Measurements from ENCODE around the gene PRAC2. TPM values are rescaled to one million over a fixed set of nuclear protein-coding genes. Genes with fewer than 3 reads are reported as not detected.

PRAC2 gene
- total RNA-seq, 2 donors from 2014 or later = not detected

DNA sequence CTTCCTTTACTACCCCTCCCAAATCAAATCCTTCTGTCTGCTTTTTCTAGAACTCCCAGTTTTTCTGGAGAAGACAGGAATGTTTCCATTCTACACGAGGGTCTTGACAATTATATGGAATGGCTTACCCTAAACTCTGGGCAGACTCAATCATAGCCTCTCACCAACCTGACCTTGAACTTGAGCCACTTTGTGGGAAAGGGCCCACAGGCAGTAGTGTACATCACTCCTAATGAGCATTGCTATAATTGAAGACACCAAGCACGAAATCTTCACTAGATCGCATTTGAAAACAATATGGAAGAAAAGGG is 7.2 kb downstream of the PRAC2 start:
- H3K4me3 ChIP-seq = no peak overlapping the region
- no peaks in the 10 kb centered on the region for H3K9me3 ChIP-seq
- intact Hi-C loops (cut with DNase I) = no loop called here
- H3K27ac ChIP-seq = no peak overlapping the region
- 24 to 31% methylated on average over 3 of the region's 3 CpGs for WGBS, 2 donors
- peaks cover 21% of the 10 kb centered on the region for H3K4me1 ChIP-seq
- TF ChIP-seq POLR2A (IDR thresholded peaks at IDR 0.05) = no peak
- DNase-seq (no peak), ATAC-seq (no peak)
- no peaks in the 10 kb centered on the region for H3K36me3 ChIP-seq (replicated peaks in 1 of 2; ENCODE audit: insufficient read depth in 1 of 2, low read depth in 2 of 2)
- peaks cover 0 to 73% of the 10 kb centered on the region in 2 donors for H3K27me3 ChIP-seq

DNA sequence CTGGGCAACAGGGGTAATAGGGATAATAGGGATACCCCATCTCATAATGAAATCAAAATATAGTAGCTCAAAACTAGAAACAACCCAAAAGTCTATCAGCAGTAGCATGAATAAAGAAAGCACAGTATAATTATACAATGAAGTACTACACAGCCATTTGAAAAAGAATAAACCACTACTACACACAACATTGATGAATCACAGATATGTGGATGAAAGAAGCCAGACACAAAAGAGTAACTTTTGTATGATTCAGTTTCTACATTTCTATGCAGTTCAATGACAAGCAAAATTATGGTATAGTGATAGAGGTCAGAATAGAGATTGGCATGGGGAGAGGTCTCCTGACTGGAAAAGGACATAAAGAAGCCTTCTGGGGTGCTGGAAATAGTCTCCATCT is 8.4 kb downstream of the PRAC2 start:
- Histone ChIP-seq H3K4me1 (peaks cover 17% of the 10 kb centered on the region), H3K36me3 (replicated peaks in 1 of 2; ENCODE audit: insufficient read depth in 1 of 2, low read depth in 2 of 2) (no peaks in the 10 kb centered on the region), H3K27ac (no peak overlapping the region), H3K9me3 (no peaks in the 10 kb centered on the region), H3K4me3 (no peak overlapping the region), H3K27me3 (peaks cover 0 to 63% of the 10 kb centered on the region in 2 donors)
- intact Hi-C loops (cut with DNase I) = no loop called here
- ATAC-seq (no peak), DNase-seq (no peak)
- TF ChIP-seq POLR2A (IDR thresholded peaks at IDR 0.05) = no peak
- TF ChIP-seq, protein P1, sequence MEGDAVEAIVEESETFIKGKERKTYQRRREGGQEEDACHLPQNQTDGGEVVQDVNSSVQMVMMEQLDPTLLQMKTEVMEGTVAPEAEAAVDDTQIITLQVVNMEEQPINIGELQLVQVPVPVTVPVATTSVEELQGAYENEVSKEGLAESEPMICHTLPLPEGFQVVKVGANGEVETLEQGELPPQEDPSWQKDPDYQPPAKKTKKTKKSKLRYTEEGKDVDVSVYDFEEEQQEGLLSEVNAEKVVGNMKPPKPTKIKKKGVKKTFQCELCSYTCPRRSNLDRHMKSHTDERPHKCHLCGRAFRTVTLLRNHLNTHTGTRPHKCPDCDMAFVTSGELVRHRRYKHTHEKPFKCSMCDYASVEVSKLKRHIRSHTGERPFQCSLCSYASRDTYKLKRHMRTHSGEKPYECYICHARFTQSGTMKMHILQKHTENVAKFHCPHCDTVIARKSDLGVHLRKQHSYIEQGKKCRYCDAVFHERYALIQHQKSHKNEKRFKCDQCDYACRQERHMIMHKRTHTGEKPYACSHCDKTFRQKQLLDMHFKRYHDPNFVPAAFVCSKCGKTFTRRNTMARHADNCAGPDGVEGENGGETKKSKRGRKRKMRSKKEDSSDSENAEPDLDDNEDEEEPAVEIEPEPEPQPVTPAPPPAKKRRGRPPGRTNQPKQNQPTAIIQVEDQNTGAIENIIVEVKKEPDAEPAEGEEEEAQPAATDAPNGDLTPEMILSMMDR (IDR thresholded peaks at IDR 0.05) = no peak

DNA sequence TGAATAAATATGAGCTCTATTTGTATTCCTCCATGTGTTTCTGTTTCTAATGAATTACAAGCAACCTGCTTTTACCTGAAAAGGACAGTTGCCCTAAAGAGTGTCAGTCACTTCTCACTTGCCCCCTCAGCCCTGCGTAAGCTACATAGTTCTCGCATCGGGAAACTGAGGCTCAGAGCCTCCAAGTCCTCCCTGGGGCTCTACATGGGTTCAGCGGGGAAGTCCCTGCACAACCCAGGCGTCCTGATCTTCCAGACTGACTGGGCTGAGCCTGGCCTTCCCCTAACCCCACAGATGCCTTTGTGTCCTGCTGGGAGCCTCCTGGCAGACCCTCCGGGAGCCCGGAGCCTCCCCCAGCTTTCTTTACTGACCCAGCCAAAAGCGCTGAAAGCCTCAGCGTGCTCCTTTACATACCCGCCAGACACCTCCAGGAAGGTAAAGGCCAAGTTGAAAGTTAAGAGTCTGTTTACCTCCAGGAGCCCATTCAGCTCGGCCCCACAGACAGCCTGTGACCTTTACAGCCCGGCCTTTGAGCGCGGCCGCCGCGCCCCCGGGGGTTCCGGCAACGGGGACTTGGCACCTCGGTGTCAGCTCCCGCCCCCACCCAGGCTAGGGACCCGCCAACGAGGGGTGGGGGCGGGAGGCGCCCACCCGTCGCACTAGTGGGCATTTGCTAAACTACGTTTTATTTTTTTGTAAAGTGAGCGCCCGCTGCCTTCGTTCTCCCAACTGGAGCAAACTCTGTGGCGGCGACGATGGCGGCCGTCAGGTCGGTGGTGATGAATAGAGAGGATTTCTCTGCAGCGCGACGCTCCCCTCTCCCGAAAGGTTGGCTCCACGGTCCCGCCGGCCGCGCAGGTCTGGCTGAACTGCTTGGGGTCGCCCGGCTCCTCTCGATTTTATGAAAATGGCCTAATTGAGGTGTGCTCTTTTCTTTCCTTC is 10.0 kb downstream of the PRAC2 start:
- intact Hi-C loops (cut with DNase I) = no loop called here
- DNase-seq (no peak), ATAC-seq (no peak)
- no peak overlapping the region for H3K4me3 ChIP-seq
- no peaks in the 10 kb centered on the region for H3K36me3 ChIP-seq (replicated peaks in 1 of 2; ENCODE audit: insufficient read depth in 1 of 2, low read depth in 2 of 2)
- H3K27ac ChIP-seq = no peak overlapping the region
- H3K27me3 ChIP-seq = peaks cover 0 to 56% of the 10 kb centered on the region in 2 donors
- H3K9me3 ChIP-seq = no peaks in the 10 kb centered on the region
- TF ChIP-seq POLR2A (IDR thresholded peaks at IDR 0.05) = no peak
- TF ChIP-seq, protein P1 (IDR thresholded peaks at IDR 0.05) = no peak
- 4 to 13% methylated on average over 30 to 46 of the region's 50 CpGs for WGBS, 2 donors
- peaks cover 17% of the 10 kb centered on the region for H3K4me1 ChIP-seq

DNA sequence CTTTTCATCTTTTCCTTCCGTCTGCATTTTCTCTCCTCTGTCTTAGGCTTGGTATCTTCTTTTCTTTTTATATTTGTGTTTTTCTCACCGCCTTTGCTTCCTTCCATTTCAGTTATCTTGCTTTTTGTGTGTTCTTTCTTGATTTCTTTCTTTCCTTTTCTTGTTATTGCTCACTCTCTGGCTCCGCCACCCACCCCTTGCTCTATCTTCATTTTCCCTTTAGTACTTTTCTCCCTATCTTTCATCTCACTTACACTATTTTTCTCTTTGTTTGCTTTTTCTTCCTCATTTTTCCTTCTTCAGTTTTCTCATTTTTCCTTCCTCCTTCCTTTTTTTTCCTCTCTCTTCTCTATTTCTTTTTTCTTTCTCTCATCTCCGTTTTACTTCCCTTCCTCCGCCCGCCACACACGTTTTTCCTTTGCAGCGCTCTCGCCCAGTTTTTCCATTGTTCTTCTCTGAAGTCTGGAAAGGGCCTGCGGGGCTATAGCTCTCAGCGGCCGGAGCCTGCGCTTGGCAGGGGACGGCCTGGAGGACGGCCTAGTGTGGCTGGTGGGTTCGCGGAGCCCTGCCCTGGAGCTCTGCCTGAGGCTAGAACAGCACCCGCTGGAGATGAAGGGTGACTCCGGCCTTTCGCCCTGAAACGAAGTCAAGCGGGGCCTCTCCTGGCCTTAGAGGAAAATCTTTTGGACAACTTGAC is 10.8 kb downstream of the PRAC2 start:
- ATAC-seq (no peak), DNase-seq (no peak)
- WGBS, 2 donors = 10 to 15% methylated on average over 19 to 22 of the region's 22 CpGs
- intact Hi-C loops (cut with DNase I) = no loop called here
- peaks cover 9% of the 10 kb centered on the region for H3K4me1 ChIP-seq
- H3K4me3 ChIP-seq = no peak overlapping the region
- no peaks in the 10 kb centered on the region for H3K36me3 ChIP-seq (replicated peaks in 1 of 2; ENCODE audit: insufficient read depth in 1 of 2, low read depth in 2 of 2)
- TF ChIP-seq, protein P1 (IDR thresholded peaks at IDR 0.05) = no peak
- peaks cover 0 to 48% of the 10 kb centered on the region in 2 donors for H3K27me3 ChIP-seq
- H3K27ac ChIP-seq = no peak overlapping the region
- H3K9me3 ChIP-seq = no peaks in the 10 kb centered on the region

DNA sequence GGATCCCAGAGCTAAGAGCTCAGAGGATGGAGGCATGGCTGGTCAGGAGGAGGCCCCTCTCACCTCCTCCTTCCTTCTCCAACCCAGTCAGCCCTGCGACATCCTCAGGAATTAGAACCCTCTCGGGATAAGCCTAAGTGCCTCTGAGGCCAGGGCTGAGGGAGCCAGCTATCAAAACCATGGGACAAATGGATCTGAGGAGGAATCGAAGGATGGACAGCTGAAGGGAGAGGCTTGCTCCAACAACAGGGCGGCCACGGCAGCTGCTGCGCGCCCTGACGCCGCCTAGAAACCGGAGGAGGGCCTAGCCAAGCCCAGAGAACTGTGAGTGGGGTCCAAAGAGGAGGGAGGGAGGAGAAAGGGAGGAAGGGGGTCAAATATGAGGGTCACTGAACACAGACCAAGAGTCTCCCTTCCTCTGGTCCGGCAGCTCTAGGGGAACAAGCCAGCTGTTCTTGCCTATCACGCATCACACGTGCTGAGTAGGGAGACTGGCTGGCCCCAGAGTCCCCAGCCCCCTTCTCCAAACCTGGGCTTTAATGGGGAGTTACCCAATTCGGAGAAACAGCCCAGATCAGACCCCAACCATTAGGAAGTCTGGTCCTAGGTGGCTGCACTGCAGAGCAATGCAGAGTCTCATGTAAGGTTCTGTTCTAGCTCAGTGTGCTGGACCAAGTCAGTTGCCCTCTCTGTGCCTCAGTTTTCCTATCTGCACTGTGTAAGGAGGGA is 11.5 kb downstream of the PRAC2 start:
- no peak for DNase-seq

More for the DNA sequence above, 11.5 kb downstream of the PRAC2 start:
- intact Hi-C loops (cut with DNase I) = no loop called here
- peaks cover 6% of the 10 kb centered on the region for H3K4me1 ChIP-seq
- TF ChIP-seq, protein P1 (IDR thresholded peaks at IDR 0.05) = no peak
- TF ChIP-seq POLR2A (IDR thresholded peaks at IDR 0.05) = no peak
- peaks cover 0 to 46% of the 10 kb centered on the region in 2 donors for H3K27me3 ChIP-seq
- no peaks in the 10 kb centered on the region for H3K36me3 ChIP-seq (replicated peaks in 1 of 2; ENCODE audit: insufficient read depth in 1 of 2, low read depth in 2 of 2)
- no peaks in the 10 kb centered on the region for H3K9me3 ChIP-seq
- 0 to 3% methylated on average over 10 to 14 of the region's 14 CpGs for WGBS, 2 donors
- no peak for ATAC-seq
- H3K27ac ChIP-seq = no peak overlapping the region
- no peak overlapping the region for H3K4me3 ChIP-seq

Measured in body of pancreas (tissue), 4 donors.